T-helper 1 cell treated with Interleukin-12 subunit alpha and Interleukin-12 subunit beta and Interleukin-4 antibody, amounts not matched to agents 30 μg/mL and 1 μg/mL, for 36 hours (primary cell): ENCODE results near the gene CTRL.
"Not testable (repeated sequence)": the region's sequence is repeated elsewhere in the genome, so short reads cannot be mapped to it uniquely, and the experiment has no call there.

Experiments
- H3K27ac Mint-ChIP-seq: one replicate; pipeline ENCODE4 v1.8.0; 2021; ENCODE audit warnings: mild to moderate bottlenecking, mixed read lengths
- H3K27me3 Mint-ChIP-seq: one replicate; pipeline ENCODE4 v1.8.0; 2021; ENCODE audit warnings: low read depth, mixed read lengths
- H3K36me3 Mint-ChIP-seq: one replicate; pipeline ENCODE4 v1.8.0; 2021; ENCODE audit warnings: low read depth, mixed read lengths
- H3K4me1 Mint-ChIP-seq: one replicate; pipeline ENCODE4 v1.8.0; 2021; ENCODE audit warnings: low read depth, mixed read lengths
- H3K4me3 Mint-ChIP-seq: one replicate; pipeline ENCODE4 v1.8.0; 2021; ENCODE audit warnings: mild to moderate bottlenecking, moderate library complexity, mixed read lengths
- H3K9me3 Mint-ChIP-seq: one replicate; pipeline ENCODE4 v1.8.0; 2021; ENCODE audit warnings: mixed read lengths

The CTRL gene

GRCh38 chr16:67939507-67940445 lies 8.1 kb upstream of the CTRL start:
- H3K4me3 Mint-ChIP-seq = no peak overlapping the region
- no peaks in the 10 kb centered on the region for H3K9me3 Mint-ChIP-seq
- H3K4me1 Mint-ChIP-seq = peaks cover 31% of the 10 kb centered on the region
- peaks cover 21% of the 10 kb centered on the region for H3K36me3 Mint-ChIP-seq
- no peaks in the 10 kb centered on the region for H3K27me3 Mint-ChIP-seq
- peak overlapping the region; percentile 41 for H3K27ac Mint-ChIP-seq

- peak overlapping the region; percentile 73 for H3K27ac Mint-ChIP-seq
- H3K4me1 Mint-ChIP-seq = peaks cover 40% of the 10 kb centered on the region
- H3K4me3 Mint-ChIP-seq = peak overlapping the region; percentile 96
- H3K9me3 Mint-ChIP-seq, H3K27me3 Mint-ChIP-seq: not testable (repeated sequence)
- peaks cover 31% of the 10 kb centered on the region for H3K36me3 Mint-ChIP-seq
These were observed 6.1 kb upstream of the CTRL start for GRCh38 chr16:67937713-67938112.

- H3K9me3 Mint-ChIP-seq = no peaks in the 10 kb centered on the region
- no peaks in the 10 kb centered on the region for H3K27me3 Mint-ChIP-seq
- peaks cover 33% of the 10 kb centered on the region for H3K36me3 Mint-ChIP-seq
- peak overlapping the region; percentile 93 for H3K27ac Mint-ChIP-seq
- peaks cover 40% of the 10 kb centered on the region for H3K4me1 Mint-ChIP-seq
- peak overlapping the region; percentile 96 for H3K4me3 Mint-ChIP-seq
These were observed 5.4 kb upstream of the CTRL start for GRCh38 chr16:67936880-67937605.

- H3K4me3 Mint-ChIP-seq = peak within 1 kb of the TSS; percentile 96
- H3K36me3 Mint-ChIP-seq = peaks cover 34% of the 10 kb centered on the region
- H3K27me3 Mint-ChIP-seq = no peaks in the 10 kb centered on the region
- peaks cover 35% of the 10 kb centered on the region for H3K4me1 Mint-ChIP-seq
- no peaks in the 10 kb centered on the region for H3K9me3 Mint-ChIP-seq
- peak within 1 kb of the TSS; percentile 93 for H3K27ac Mint-ChIP-seq
These were observed 4.6 kb upstream of the CTRL start, which contains the start of gene PSMB10 for GRCh38 chr16:67936124-67936879. PSMB10 (minus strand) TSS chr16:67936850; CDS start chr16:67936749, 101 bp downstream.

- Mint-ChIP-seq H3K36me3 (peaks cover 37% of the 10 kb centered on the region), H3K27me3 (no peaks in the 10 kb centered on the region), H3K4me1 (peaks cover 33% of the 10 kb centered on the region), H3K4me3 (peak overlapping the region; percentile 96), H3K27ac (peak overlapping the region; percentile 93), H3K9me3 (no peaks in the 10 kb centered on the region)
These were observed 3.9 kb upstream of the CTRL start for GRCh38 chr16:67935402-67936123.

- H3K9me3 Mint-ChIP-seq = no peaks in the 10 kb centered on the region
- peak overlapping the region; percentile 93 for H3K27ac Mint-ChIP-seq
- peak overlapping the region; percentile 96 for H3K4me3 Mint-ChIP-seq
- H3K27me3 Mint-ChIP-seq = no peaks in the 10 kb centered on the region
- peaks cover 37% of the 10 kb centered on the region for H3K36me3 Mint-ChIP-seq
- H3K4me1 Mint-ChIP-seq = peaks cover 28% of the 10 kb centered on the region
These were observed 3.4 kb upstream of the CTRL start for GRCh38 chr16:67935101-67935401.

- H3K4me3 Mint-ChIP-seq = peak overlapping the region; percentile 96
These were observed 2.8 kb upstream of the CTRL start for GRCh38 chr16:67934306-67935100.

GRCh38 chr16:67933805-67934204 lies 2.1 kb upstream of the CTRL start:
- no peaks in the 10 kb centered on the region for H3K27me3 Mint-ChIP-seq
- no peaks in the 10 kb centered on the region for H3K9me3 Mint-ChIP-seq
- H3K4me3 Mint-ChIP-seq = peak overlapping the region; percentile 15
- peaks cover 39% of the 10 kb centered on the region for H3K36me3 Mint-ChIP-seq
- peaks cover 24% of the 10 kb centered on the region for H3K4me1 Mint-ChIP-seq
- H3K27ac Mint-ChIP-seq = no peak overlapping the region

More at GRCh38 chr16:67934306-67935100, 2.8 kb upstream of the CTRL start:
- H3K9me3 Mint-ChIP-seq = no peaks in the 10 kb centered on the region
- H3K4me1 Mint-ChIP-seq = peaks cover 24% of the 10 kb centered on the region
- H3K27me3 Mint-ChIP-seq = no peaks in the 10 kb centered on the region
- peak overlapping the region; percentile 11 for H3K27ac Mint-ChIP-seq
- H3K36me3 Mint-ChIP-seq = peaks cover 39% of the 10 kb centered on the region

- no peaks in the 10 kb centered on the region for H3K9me3 Mint-ChIP-seq
- H3K36me3 Mint-ChIP-seq = peaks cover 41% of the 10 kb centered on the region
- no peak overlapping the region for H3K27ac Mint-ChIP-seq
- H3K27me3 Mint-ChIP-seq = no peaks in the 10 kb centered on the region
- peaks cover 23% of the 10 kb centered on the region for H3K4me1 Mint-ChIP-seq
- no peak overlapping the region for H3K4me3 Mint-ChIP-seq
These were observed 789 bp upstream of the CTRL start for GRCh38 chr16:67932462-67932840.

GRCh38 chr16:67930678-67931211 lies 917 bp downstream of the CTRL start:
- Mint-ChIP-seq H3K9me3 (no peaks in the 10 kb centered on the region), H3K4me3 (no peak overlapping the region), H3K4me1 (peaks cover 17% of the 10 kb centered on the region), H3K36me3 (peaks cover 38% of the 10 kb centered on the region), H3K27ac (no peak overlapping the region), H3K27me3 (no peaks in the 10 kb centered on the region)

GRCh38 chr16:67930191-67930590 lies 1.5 kb downstream of the CTRL start:
- Mint-ChIP-seq H3K36me3 (peaks cover 32% of the 10 kb centered on the region), H3K4me1 (peaks cover 13% of the 10 kb centered on the region), H3K27me3 (no peaks in the 10 kb centered on the region), H3K4me3 (no peak overlapping the region), H3K9me3 (no peaks in the 10 kb centered on the region), H3K27ac (no peak overlapping the region)

- no peak overlapping the region for H3K27ac Mint-ChIP-seq
- peaks cover 18% of the 10 kb centered on the region for H3K36me3 Mint-ChIP-seq
These were observed 2.9 kb downstream of the CTRL start for GRCh38 chr16:67928561-67929364.

More at GRCh38 chr16:67928561-67929364, 2.9 kb downstream of the CTRL start:
- H3K4me1 Mint-ChIP-seq = peaks cover 3% of the 10 kb centered on the region
- no peak overlapping the region for H3K4me3 Mint-ChIP-seq
- H3K9me3 Mint-ChIP-seq = no peaks in the 10 kb centered on the region
- H3K27me3 Mint-ChIP-seq = no peaks in the 10 kb centered on the region
